Cardiac fibroblast (primary cell): ENCODE results near the gene G0S2.

Experiments used
- DNase-seq, 2 donors: peaks; one replicate each; pipeline versions ENCODE4 v3.0.0 to v3.0.0-alpha.2; 2010; ENCODE audit warnings: low read depth in 2 of 2
- H3K4me3 ChIP-seq, 2 donors: replicated peaks in 1 of 2; 1 replicate in 1 of 2; 2 replicates in 1 of 2; pipeline ENCODE4 v1.5.1; 2011; ENCODE audit warnings: low read depth in 2 of 2, low read length in 2 of 2, mild to moderate bottlenecking in 2 of 2, moderate library complexity in 1 of 2
- CTCF ChIP-seq: IDR thresholded peaks from one replicate; pipeline ENCODE4 v1.5.1; 2011; ENCODE audit warnings: low read depth, mild to moderate bottlenecking, low read length, inconsistent platforms

The G0S2 gene

GRCh38 chr1:209667103-209667502, 8.1 kb upstream of the G0S2 start:
- H3K4me3 ChIP-seq: no peak overlapping the region
- no peak for DNase-seq
- no peak for TF ChIP-seq CTCF

GRCh38 chr1:209667708-209668107, 7.5 kb upstream of the G0S2 start:
- H3K4me3 ChIP-seq: no peak overlapping the region
- no peak for DNase-seq
- TF ChIP-seq CTCF: no peak

GRCh38 chr1:209670441-209671082, 4.7 kb upstream of the G0S2 start:
- TF ChIP-seq CTCF: no peak
- DNase-seq: no peak
- no peak overlapping the region for H3K4me3 ChIP-seq

GRCh38 chr1:209672705-209673630, 2.2 kb upstream of the G0S2 start:
- peak; percentile 51 to 73 for DNase-seq
- no peak overlapping the region for H3K4me3 ChIP-seq
- no peak for TF ChIP-seq CTCF

- TF ChIP-seq CTCF: no peak
- peak; percentile 39 to 52 for DNase-seq
- no peak overlapping the region for H3K4me3 ChIP-seq
Observed at GRCh38 chr1:209673631-209674417, 1.4 kb upstream of the G0S2 start.

GRCh38 chr1:209675565-209676154, 448 bp downstream of the G0S2 start:
- peak; percentile 31 to 41 for DNase-seq
- peak overlapping the region; percentile 52 to 62 for H3K4me3 ChIP-seq

More at GRCh38 chr1:209675565-209676154, 448 bp downstream of the G0S2 start:
- TF ChIP-seq CTCF: no peak
